ENCODE results near the gene CD247.

Gene CD247

GRCh38 chr1:167503626-167504466, 14.5 kb downstream of the CD247 start:
- TF ChIP-seq CTCF (IDR thresholded peaks at IDR 0.05): no peak

GRCh38 chr1:167502719-167503462, 15.4 kb downstream of the CD247 start:
- no peak for TF ChIP-seq CTCF (IDR thresholded peaks at IDR 0.05)

- no peak for TF ChIP-seq CTCF (IDR thresholded peaks at IDR 0.05)
Measured at GRCh38 chr1:167502192-167502551, 16.2 kb downstream of the CD247 start.

GRCh38 chr1:167501515-167502191, 16.7 kb downstream of the CD247 start:
- TF ChIP-seq CTCF (IDR thresholded peaks at IDR 0.05): no peak

GRCh38 chr1:167500283-167500860, 18.0 kb downstream of the CD247 start:
- TF ChIP-seq CTCF (IDR thresholded peaks at IDR 0.05): no peak

- TF ChIP-seq CTCF (IDR thresholded peaks at IDR 0.05): no peak
Measured at GRCh38 chr1:167499664-167500101, 18.6 kb downstream of the CD247 start.

- no peak for TF ChIP-seq CTCF (IDR thresholded peaks at IDR 0.05)
Measured at GRCh38 chr1:167499106-167499505, 19.2 kb downstream of the CD247 start.

Data from LNCAP (cell line).